Duodenal mucosa (tissue), 2 donors: ENCODE measurements around the gene MARCHF3.

ENCODE experiments used
- H3K27ac ChIP-seq: one replicate; pipeline ENCODE4 v1.7.0; 2013; ENCODE audit warnings: low read depth, low read length
- H3K27me3 ChIP-seq, 2 donors: one replicate each; pipeline ENCODE4 v1.7.0; 2013; ENCODE audit warnings: low read length in 2 of 2, control low read depth in 1 of 2; ENCODE audit not compliant: insufficient read depth in 2 of 2, control insufficient read depth in 1 of 2
- H3K36me3 ChIP-seq, 2 donors: one replicate each; pipeline ENCODE4 v1.7.0; 2013; ENCODE audit warnings: low read length in 2 of 2, control low read depth in 1 of 2; ENCODE audit not compliant: insufficient read depth in 2 of 2, control insufficient read depth in 1 of 2
- H3K4me1 ChIP-seq, 2 donors: one replicate each; pipeline ENCODE4 v1.7.0; 2013; ENCODE audit warnings: low read length in 2 of 2, control low read depth in 1 of 2; ENCODE audit not compliant: insufficient read depth in 2 of 2, control insufficient read depth in 1 of 2
- H3K4me3 ChIP-seq, 2 donors: one replicate each; pipeline ENCODE4 v1.7.0; 2013; ENCODE audit warnings: low read length in 2 of 2, low read depth in 1 of 2
- H3K9ac ChIP-seq, 2 donors: one replicate each; pipeline ENCODE4 v1.7.0; 2013; ENCODE audit warnings: low read length in 2 of 2, low read depth in 1 of 2
- H3K9me3 ChIP-seq, 2 donors: one replicate each; pipeline ENCODE4 v1.7.0; 2013; ENCODE audit warnings: low read length in 2 of 2, control low read depth in 1 of 2; ENCODE audit not compliant: control insufficient read depth in 1 of 2

MARCHF3 gene

DNA sequence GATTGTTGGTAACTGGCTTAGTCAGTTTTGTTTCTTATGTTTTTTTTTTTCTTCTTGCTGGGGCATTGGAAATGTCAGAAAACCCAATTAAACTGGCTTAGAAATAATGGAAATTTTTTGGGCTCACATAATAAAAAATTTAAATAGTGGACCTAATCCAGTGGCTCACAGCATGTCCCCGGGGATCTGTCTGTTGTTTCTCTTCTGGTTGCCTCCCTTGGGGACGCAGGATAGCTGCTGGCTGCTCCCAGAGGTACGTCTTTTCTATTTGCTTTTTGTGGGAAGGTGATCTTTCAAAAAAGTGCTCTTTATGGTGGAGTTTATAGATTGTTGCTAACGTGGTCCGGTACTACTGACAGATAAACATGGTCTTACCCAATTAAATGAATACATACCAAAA is 201.3 kb downstream of the MARCHF3 start:
- Histone ChIP-seq H3K9me3 (no peaks in the 10 kb centered on the region), H3K27ac (no peak overlapping the region), H3K4me3 (no peak overlapping the region), H3K9ac (no peak overlapping the region), H3K27me3 (no peaks in the 10 kb centered on the region), H3K36me3 (peaks cover 17 to 58% of the 10 kb centered on the region in 2 donors), H3K4me1 (no peaks in the 10 kb centered on the region)

DNA sequence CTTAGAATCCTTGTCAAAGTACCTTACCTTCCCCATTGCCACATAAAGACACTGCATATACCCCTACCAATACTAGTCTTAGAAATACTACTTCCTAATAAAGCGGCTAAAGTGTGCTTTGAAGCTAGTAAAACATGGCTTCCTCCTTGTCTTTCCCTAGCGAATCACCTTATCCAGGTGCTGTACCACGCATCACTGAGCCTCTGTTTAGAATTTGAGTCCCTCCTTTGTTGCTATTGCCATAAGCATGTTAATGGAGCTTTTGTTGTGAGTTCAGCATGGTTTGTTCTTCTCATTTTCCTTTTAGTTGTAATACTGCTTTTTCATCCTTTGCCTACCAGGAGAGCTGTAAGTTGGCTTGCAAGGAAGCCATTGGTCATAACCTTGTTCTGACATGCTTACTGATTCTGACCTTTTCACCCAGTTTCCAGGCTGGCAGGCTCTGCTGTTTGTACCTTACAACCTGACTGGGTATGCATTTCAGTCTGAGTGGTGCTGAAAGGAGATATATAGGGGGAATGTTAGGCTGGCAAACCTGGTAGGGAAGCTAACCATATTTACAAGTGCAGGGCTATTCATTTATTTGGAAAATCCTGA is 203.6 kb downstream of the MARCHF3 start:
- H3K36me3 ChIP-seq = peaks cover 20 to 50% of the 10 kb centered on the region in 2 donors
- no peaks in the 10 kb centered on the region for H3K9me3 ChIP-seq
- no peak overlapping the region for H3K4me3 ChIP-seq
- no peaks in the 10 kb centered on the region for H3K27me3 ChIP-seq
- H3K27ac ChIP-seq = no peak overlapping the region
- H3K9ac ChIP-seq = no peak overlapping the region
- H3K4me1 ChIP-seq = no peaks in the 10 kb centered on the region

DNA sequence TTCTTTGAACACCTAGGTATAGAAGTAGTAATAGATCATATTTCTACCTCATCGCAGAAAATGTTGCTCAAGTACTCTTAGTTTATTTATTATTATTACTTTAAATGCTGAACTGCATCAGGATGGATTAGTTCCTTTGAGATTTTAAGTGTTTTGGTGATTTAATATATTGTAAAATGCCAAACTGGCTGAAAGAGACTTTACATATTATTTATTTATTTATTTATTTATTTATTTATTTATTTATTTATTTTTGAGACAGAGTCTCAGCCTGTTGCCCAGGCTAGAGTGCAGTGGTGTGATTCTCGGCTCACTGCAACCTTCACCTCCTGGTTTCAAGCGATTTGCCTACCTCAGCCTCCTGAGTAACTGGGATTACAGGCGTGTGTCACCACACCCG is 211.1 kb downstream of the MARCHF3 start:
- H3K36me3 ChIP-seq = peaks cover 5 to 19% of the 10 kb centered on the region in 2 donors
- no peaks in the 10 kb centered on the region for H3K9me3 ChIP-seq
- H3K27ac ChIP-seq = no peak overlapping the region
- no peak overlapping the region for H3K9ac ChIP-seq
- H3K4me1 ChIP-seq = no peaks in the 10 kb centered on the region
- H3K27me3 ChIP-seq = no peaks in the 10 kb centered on the region
- no peak overlapping the region for H3K4me3 ChIP-seq

DNA sequence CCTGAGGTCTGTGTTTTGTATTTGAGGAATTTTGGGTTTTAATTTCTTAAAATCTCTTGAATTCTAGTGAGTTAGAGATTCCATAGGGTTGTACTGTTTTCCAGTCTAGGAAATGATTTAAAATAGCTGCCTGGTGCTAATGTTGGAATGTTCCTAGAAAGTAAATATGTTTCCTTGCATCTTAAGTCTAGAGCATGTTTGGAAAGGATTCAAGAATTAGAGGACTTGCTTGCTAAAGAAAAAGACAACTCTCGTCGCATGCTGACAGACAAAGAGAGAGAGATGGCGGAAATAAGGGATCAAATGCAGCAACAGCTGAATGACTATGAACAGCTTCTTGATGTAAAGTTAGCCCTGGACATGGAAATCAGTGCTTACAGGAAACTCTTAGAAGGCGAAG is 211.6 kb downstream of the MARCHF3 start:
- Histone ChIP-seq H3K36me3 (peaks cover 5 to 19% of the 10 kb centered on the region in 2 donors), H3K9me3 (no peaks in the 10 kb centered on the region), H3K4me1 (no peaks in the 10 kb centered on the region), H3K4me3 (no peak overlapping the region), H3K27me3 (no peaks in the 10 kb centered on the region), H3K27ac (no peak overlapping the region), H3K9ac (no peak overlapping the region)
